ENCODE measurements around the gene SLC7A6.

SLC7A6 gene

DNA sequence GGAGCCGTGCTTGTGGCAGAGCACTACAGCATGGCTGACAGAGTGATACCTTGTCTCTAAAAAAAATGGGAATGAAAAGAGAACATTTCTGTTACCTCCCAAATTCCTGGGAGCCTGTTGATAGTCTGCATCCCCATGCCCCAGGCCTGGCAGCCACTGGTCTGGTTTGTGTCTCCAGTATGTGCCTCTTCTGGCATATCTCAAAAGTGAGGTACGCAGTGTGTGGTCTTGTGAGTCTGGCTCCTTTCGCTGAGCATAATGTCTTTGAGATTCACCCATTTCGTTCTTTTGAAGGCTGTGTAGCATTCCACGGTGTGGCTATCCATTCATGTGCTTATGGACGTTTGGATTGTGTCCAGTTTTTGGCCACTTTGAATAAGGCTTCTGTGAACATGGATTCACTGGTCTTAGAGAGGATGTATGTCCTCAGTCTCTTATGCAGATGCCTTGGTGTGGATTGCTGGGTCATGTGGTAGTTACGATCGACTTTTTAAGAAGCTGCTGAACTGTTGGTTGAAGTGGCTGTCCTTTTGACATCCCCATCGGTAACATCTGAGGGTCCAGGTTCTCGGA, 85.6 kb downstream of the SLC7A6 start:
- Mint-ChIP-seq H3K4me1 (ENCODE audit: low read depth) (peaks cover under 1% of the 10 kb centered on the region), H3K27me3 (peaks cover 11% of the 10 kb centered on the region), H3K9me3 (no peaks in the 10 kb centered on the region), H3K4me3 (no peak overlapping the region), H3K27ac (no peak overlapping the region), H3K36me3 (ENCODE audit: low read depth) (peaks cover 100% of the 10 kb centered on the region)
- intact Hi-C loops (cut with micrococcal nuclease) = no loop called here

DNA sequence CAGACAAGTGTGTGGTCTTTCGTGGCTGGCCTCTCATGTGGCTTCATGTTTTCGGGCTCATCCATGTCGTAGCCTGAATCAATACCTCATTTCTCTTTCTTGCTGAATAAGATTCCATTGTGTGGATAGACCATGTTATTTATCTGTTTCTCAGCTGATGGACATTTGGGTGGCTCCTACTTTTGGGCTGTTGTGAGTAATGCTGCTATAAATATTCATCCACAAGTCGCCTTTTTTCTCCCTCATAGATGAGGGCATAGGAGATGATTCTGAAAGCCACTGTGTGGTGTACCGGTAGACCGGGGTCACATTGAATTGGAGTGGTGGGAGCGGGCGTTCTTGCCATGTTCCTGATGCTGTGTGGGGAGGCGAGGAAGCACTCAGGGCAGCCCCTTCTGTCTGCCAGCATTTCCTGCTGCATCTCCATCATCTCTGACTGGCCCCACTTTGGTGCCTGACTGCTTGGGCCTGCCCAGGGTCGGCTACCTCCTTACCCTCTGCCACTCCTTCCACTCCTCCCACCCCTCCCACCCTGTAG, 86.6 kb downstream of the SLC7A6 start:
- Mint-ChIP-seq H3K27me3 (peaks cover 20% of the 10 kb centered on the region), H3K4me1 (ENCODE audit: low read depth) (peaks cover 10% of the 10 kb centered on the region), H3K36me3 (ENCODE audit: low read depth) (peaks cover 100% of the 10 kb centered on the region), H3K27ac (no peak overlapping the region), H3K4me3 (no peak overlapping the region), H3K9me3 (no peaks in the 10 kb centered on the region)
- intact Hi-C loops (cut with micrococcal nuclease) = no loop called here

Measured in dendritic cell treated with granulocyte-macrophage colony-stimulating factor and Interleukin-4, amounts not matched to agents 40 ng/mL and 50 ng/mL, for 4 days (primary cell).